Trophoblast cell (in vitro differentiated cells and primary cell): ENCODE data around the gene TUT1.
"Not testable (repeated sequence)": the region's sequence is repeated elsewhere in the genome, so short reads cannot be mapped to it uniquely, and the experiment has no call there.

Experiments used
- DNase-seq, 2 donors: peaks; one replicate each; pipeline ENCODE4 v3.0.0-alpha.2; 2016
- H2AFZ ChIP-seq: 2 replicates; pipeline ENCODE4 v1.6.1; 2013; ENCODE audit warnings: low read length, moderate library complexity, mild to moderate bottlenecking; ENCODE audit not compliant: insufficient read depth, poor library complexity
- H2AK5ac ChIP-seq: 2 replicates; pipeline ENCODE4 v1.6.1; 2013; ENCODE audit warnings: mild to moderate bottlenecking, low read length
- H2BK120ac ChIP-seq: 2 replicates; pipeline ENCODE4 v1.6.1; 2013; ENCODE audit warnings: low read length, mild to moderate bottlenecking, moderate library complexity; ENCODE audit not compliant: insufficient read depth, poor library complexity
- H2BK12ac ChIP-seq: 2 replicates; pipeline ENCODE4 v1.6.1; 2013; ENCODE audit warnings: mild to moderate bottlenecking, low read length, moderate library complexity
- H2BK5ac ChIP-seq: 2 replicates; pipeline ENCODE4 v1.6.1; 2013; ENCODE audit warnings: low read length, low read depth, moderate library complexity, mild to moderate bottlenecking; ENCODE audit not compliant: poor library complexity
- H3K14ac ChIP-seq: 2 replicates; pipeline ENCODE4 v1.6.1; 2013; ENCODE audit warnings: mild to moderate bottlenecking, low read length
- H3K18ac ChIP-seq: 2 replicates; pipeline ENCODE4 v1.6.1; 2013; ENCODE audit warnings: mild to moderate bottlenecking, low read length
- H3K23ac ChIP-seq: 2 replicates; pipeline ENCODE4 v1.6.1; 2013; ENCODE audit warnings: low read length
- H3K27ac ChIP-seq: 2 replicates; pipeline ENCODE4 v1.5.1; 2013; ENCODE audit warnings: low read depth, mild to moderate bottlenecking, inconsistent platforms, low read length, moderate library complexity
- H3K27me3 ChIP-seq: 2 replicates; pipeline ENCODE4 v1.6.1; 2013; ENCODE audit warnings: inconsistent platforms, mild to moderate bottlenecking, low read length, moderate library complexity; ENCODE audit not compliant: insufficient read depth
- H3K36me3 ChIP-seq, 2 experiments: 1 replicate in 1 of 2; 2 replicates in 1 of 2; pipeline ENCODE4 v1.6.1; 2013; ENCODE audit warnings: low read length in 2 of 2, mild to moderate bottlenecking in 2 of 2, moderate library complexity in 1 of 2; ENCODE audit not compliant: insufficient read depth in 2 of 2, control insufficient read depth in 1 of 2
- H3K4ac ChIP-seq: 2 replicates; pipeline ENCODE4 v1.6.1; 2013; ENCODE audit warnings: low read depth, mild to moderate bottlenecking, low read length, moderate library complexity
- H3K4me1 ChIP-seq, 2 experiments: 1 replicate in 1 of 2; 2 replicates in 1 of 2; pipeline ENCODE4 v1.6.1; 2013; ENCODE audit warnings: low read length in 2 of 2, mild to moderate bottlenecking in 2 of 2, moderate library complexity in 1 of 2; ENCODE audit not compliant: insufficient read depth in 2 of 2, control insufficient read depth in 1 of 2
- H3K4me2 ChIP-seq: 2 replicates; pipeline ENCODE4 v1.6.1; 2013; ENCODE audit warnings: inconsistent platforms, mild to moderate bottlenecking, low read length, moderate library complexity
- H3K4me3 ChIP-seq: 2 replicates; pipeline ENCODE4 v1.5.1; 2013; ENCODE audit warnings: mild to moderate bottlenecking, low read depth, low read length, inconsistent platforms
- H3K79me1 ChIP-seq: one replicate; pipeline ENCODE4 v1.6.1; 2013; ENCODE audit warnings: low read length
- H3K79me2 ChIP-seq: 2 replicates; pipeline ENCODE4 v1.6.1; 2013; ENCODE audit warnings: low read length, mild to moderate bottlenecking; ENCODE audit not compliant: control insufficient read depth, insufficient read depth, poor library complexity
- H3K9ac ChIP-seq: 2 replicates; pipeline ENCODE4 v1.6.1; 2013; ENCODE audit warnings: mild to moderate bottlenecking, low read length
- H3K9me3 ChIP-seq: 2 replicates; pipeline ENCODE4 v1.6.1; 2013; ENCODE audit warnings: low read depth, mild to moderate bottlenecking, control low read depth, inconsistent platforms, low read length; ENCODE audit not compliant: insufficient read depth
- H4K12ac ChIP-seq: 2 replicates; pipeline ENCODE4 v1.6.1; 2013; ENCODE audit warnings: low read depth, mild to moderate bottlenecking, low read length, moderate library complexity
- H4K8ac ChIP-seq: 2 replicates; pipeline ENCODE4 v1.6.1; 2013; ENCODE audit warnings: low read depth, mild to moderate bottlenecking, low read length, moderate library complexity
- H4K91ac ChIP-seq: one replicate; pipeline ENCODE4 v1.6.1; 2013; ENCODE audit warnings: low read depth, mild to moderate bottlenecking, low read length, moderate library complexity
- WGBS: extraction: QIAGEN DNeasy Blood & Tissue Kit; methylation state at CpG from one replicate; pipeline ENCODE4 v1.1.7; 2013; ENCODE audit warnings: missing lambda C conversion rate; ENCODE audit not compliant: insufficient read length, insufficient coverage; ENCODE audit errors: extremely low coverage; 5-methylcytosine and 5-hydroxymethylcytosine counted together

TUT1 gene

DNA sequence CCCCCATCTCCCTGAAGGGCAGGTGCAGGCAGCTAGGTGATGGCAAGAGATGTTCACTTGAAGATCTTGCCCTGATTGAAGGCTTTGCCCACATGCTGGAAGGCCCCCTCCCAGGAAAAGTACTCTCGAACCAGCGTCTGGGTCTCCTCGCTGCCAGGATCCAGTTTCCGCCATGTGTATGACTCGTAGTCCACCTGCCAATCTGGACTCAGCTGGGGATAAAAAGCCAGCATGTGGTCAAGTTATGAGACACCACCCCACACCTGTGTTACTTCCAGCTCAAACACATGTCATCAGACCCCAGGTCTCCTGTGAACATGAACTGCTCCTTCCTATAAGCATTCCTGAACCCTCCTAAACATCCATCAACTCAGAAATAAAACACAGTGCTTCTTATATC is 31.7 kb downstream of the TUT1 start:
- H3K14ac ChIP-seq, H2BK5ac ChIP-seq, H3K23ac ChIP-seq, H3K4ac ChIP-seq, H4K8ac ChIP-seq, H3K79me2 ChIP-seq, H3K27ac ChIP-seq, H3K9me3 ChIP-seq, H2AFZ ChIP-seq, H3K27me3 ChIP-seq, H3K9ac ChIP-seq, H2BK120ac ChIP-seq, H2BK12ac ChIP-seq, H3K4me3 ChIP-seq, H3K18ac ChIP-seq, H4K12ac ChIP-seq, H2AK5ac ChIP-seq, H3K4me2 ChIP-seq, DNase-seq: not testable (repeated sequence)
- peak overlapping the region; percentile 33 for H4K91ac ChIP-seq
- WGBS = no CpG with 5 or more reads among the region's 5 CpGs
- H3K79me1 ChIP-seq = peaks cover 13% of the 10 kb centered on the region
- H3K36me3 ChIP-seq = peaks cover 28 to 46% of the 10 kb centered on the region in 2 experiments
- H3K4me1 ChIP-seq = peaks cover 33 to 35% of the 10 kb centered on the region in 2 experiments

DNA sequence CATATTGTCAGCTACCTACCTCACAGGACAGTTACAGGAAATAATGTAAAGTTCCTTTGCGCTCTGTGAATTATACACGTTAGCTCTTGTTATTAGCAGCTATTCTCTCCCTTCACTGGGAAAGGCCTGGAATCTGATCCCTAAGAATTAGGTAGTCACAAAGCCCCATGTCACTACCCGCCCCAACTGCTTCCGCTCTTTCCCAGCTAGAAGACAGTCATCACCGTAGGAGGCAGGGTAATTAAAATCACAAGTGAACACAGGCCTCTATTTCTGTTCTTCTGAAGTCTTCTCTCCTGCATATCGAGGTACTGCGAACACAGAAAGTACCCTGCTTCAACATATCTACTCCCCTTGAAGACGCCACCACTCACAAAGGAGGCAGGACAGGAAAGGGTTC is 32.1 kb downstream of the TUT1 start:
- peak overlapping the region; percentile 16 for H3K27ac ChIP-seq
- H3K4me3 ChIP-seq = no peak overlapping the region
- no peak overlapping the region for H4K8ac ChIP-seq
- DNase-seq = no peak
- no peak overlapping the region for H3K18ac ChIP-seq
- no peak overlapping the region for H4K12ac ChIP-seq
- no peak overlapping the region for H2BK12ac ChIP-seq
- peaks cover 37 to 38% of the 10 kb centered on the region in 2 experiments for H3K4me1 ChIP-seq
- H3K79me2 ChIP-seq = no peaks in the 10 kb centered on the region
- H4K91ac ChIP-seq = no peak overlapping the region
- peaks cover 28 to 44% of the 10 kb centered on the region in 2 experiments for H3K36me3 ChIP-seq
- H3K9me3 ChIP-seq = no peaks in the 10 kb centered on the region
- no peak overlapping the region for H3K23ac ChIP-seq
- no peak overlapping the region for H3K4ac ChIP-seq
- no peak overlapping the region for H2AK5ac ChIP-seq
- no peaks in the 10 kb centered on the region for H3K27me3 ChIP-seq
- H2BK120ac ChIP-seq = peak overlapping the region; percentile 14
- H2AFZ ChIP-seq = no peak overlapping the region
- H3K14ac ChIP-seq = no peak overlapping the region
- no CpG with 5 or more reads among the region's 8 CpGs for WGBS
- peaks cover 13% of the 10 kb centered on the region for H3K79me1 ChIP-seq
- no peak overlapping the region for H3K4me2 ChIP-seq
- no peak overlapping the region for H2BK5ac ChIP-seq
- no peak overlapping the region for H3K9ac ChIP-seq

DNA sequence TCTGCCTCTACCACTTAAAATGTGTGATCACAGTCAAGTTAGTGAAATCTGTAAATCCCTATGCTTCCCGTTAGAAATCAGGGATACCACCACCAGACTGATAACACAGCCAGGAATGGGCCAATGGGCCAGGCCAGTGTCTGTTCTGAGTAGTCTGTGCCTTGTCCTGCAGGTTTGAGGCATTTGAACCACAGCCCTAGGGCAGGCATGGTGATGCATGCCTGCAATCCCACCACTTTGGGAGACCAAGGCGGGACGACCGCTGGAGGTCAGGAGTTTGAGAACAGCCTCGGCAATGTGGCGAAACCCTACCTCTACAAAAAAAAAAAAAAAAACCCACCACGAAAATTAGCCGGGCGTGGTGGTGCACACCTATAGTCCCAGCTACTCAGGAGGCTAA is 32.7 kb downstream of the TUT1 start:
- no CpG with 5 or more reads among the region's 9 CpGs for WGBS
- H3K9me3 ChIP-seq = no peaks in the 10 kb centered on the region

DNA sequence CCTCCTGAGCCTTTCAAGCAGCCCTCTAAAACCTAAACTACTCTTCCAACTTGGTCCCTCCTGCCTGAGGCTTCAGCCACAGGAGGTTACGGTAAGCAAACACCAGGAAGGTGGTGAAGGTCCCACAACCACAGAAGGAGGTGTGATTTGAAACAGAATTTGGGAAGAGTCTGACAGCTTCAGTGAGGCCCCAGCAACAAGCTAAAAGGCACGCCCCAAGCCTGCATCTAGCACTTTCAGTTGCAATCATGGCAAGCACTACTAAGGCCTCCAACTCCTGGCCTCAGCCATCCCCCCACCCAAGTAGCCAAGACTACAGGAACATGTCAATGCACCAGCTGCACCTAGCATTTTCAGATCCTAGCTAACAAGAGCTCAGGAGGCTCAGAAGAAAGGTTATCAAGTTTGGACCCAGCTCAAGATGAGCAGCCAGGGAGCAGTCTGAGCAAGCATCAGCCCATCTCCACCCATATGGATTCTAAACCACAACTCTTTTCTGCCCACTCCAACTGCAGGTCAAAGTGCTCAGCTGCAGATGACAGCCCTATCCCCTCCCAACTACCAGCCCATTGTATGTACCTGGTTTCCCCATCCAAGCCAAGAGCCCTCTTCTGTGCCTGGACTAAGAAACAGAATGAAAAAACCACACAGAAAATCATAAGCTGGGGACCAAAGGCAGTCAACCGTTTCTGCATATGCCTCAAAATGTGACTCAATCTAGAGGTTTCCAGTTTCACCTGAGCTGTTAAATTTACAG is 34.3 kb downstream of the TUT1 start:
- peak overlapping the region; percentile 79 for H3K27ac ChIP-seq
- peak overlapping the region; percentile 23 for H2BK5ac ChIP-seq
- no CpG with 5 or more reads among the region's 3 CpGs for WGBS
- H3K14ac ChIP-seq = no peak overlapping the region
- no peak overlapping the region for H3K4ac ChIP-seq
- no peak overlapping the region for H4K8ac ChIP-seq
- peak overlapping the region; percentile 0 for H4K91ac ChIP-seq
- H3K23ac ChIP-seq = no peak overlapping the region
- peak overlapping the region; percentile 8 for H2BK12ac ChIP-seq
- H3K9ac ChIP-seq = no peak overlapping the region
- H2AFZ ChIP-seq = no peak overlapping the region
- H3K4me2 ChIP-seq = no peak overlapping the region
- H3K18ac ChIP-seq = no peak overlapping the region
- H3K9me3 ChIP-seq = no peaks in the 10 kb centered on the region
- H3K79me2 ChIP-seq = peaks cover 2% of the 10 kb centered on the region
- H2AK5ac ChIP-seq = no peak overlapping the region
- peaks cover 19 to 27% of the 10 kb centered on the region in 2 experiments for H3K36me3 ChIP-seq
- no peak overlapping the region for H2BK120ac ChIP-seq
- peaks cover 52 to 53% of the 10 kb centered on the region in 2 experiments for H3K4me1 ChIP-seq
- no peak overlapping the region for H3K4me3 ChIP-seq
- peaks cover 24% of the 10 kb centered on the region for H3K79me1 ChIP-seq
- H4K12ac ChIP-seq = no peak overlapping the region
- H3K27me3 ChIP-seq = no peaks in the 10 kb centered on the region
- no peak for DNase-seq

More for the DNA sequence above, 32.7 kb downstream of the TUT1 start:
- Histone ChIP-seq H3K36me3 (peaks cover 25 to 38% of the 10 kb centered on the region in 2 experiments), H4K8ac (no peak overlapping the region), H2AK5ac (no peak overlapping the region), H2AFZ (no peak overlapping the region), H3K23ac (no peak overlapping the region), H2BK120ac (no peak overlapping the region), H3K4me3 (no peak overlapping the region), H3K4ac (no peak overlapping the region), H3K27me3 (no peaks in the 10 kb centered on the region), H2BK12ac (no peak overlapping the region), H4K12ac (no peak overlapping the region), H3K27ac (peak overlapping the region; percentile 16), H3K9ac (no peak overlapping the region), H3K4me1 (peaks cover 42% of the 10 kb centered on the region in 2 experiments), H3K79me1 (peaks cover 16% of the 10 kb centered on the region), H3K14ac (no peak overlapping the region), H3K18ac (no peak overlapping the region), H3K4me2 (no peak overlapping the region), H4K91ac (no peak overlapping the region), H2BK5ac (no peak overlapping the region), H3K79me2 (no peaks in the 10 kb centered on the region)
- DNase-seq = peak; percentile 85 to 94
